ENCODE results near the gene IGFN1.

- TF ChIP-seq ZNF384 (IDR thresholded peaks at IDR 0.05), result no peak
- TF ChIP-seq SP1 (IDR thresholded peaks at IDR 0.05), result no peak
- TF ChIP-seq FOXM1 (IDR thresholded peaks at IDR 0.05; ENCODE audit: borderline replicate concordance), result no peak
- no peak for TF ChIP-seq FOXA1 (IDR thresholded peaks at IDR 0.05)
- no peak for TF ChIP-seq LEF1 (IDR thresholded peaks at IDR 0.05; ENCODE audit: borderline replicate concordance)
- TF ChIP-seq ARNT (IDR thresholded peaks at IDR 0.05), result no peak
- TF ChIP-seq TARDBP (IDR thresholded peaks at IDR 0.05), result no peak
- no peak for TF ChIP-seq FOXK2 (IDR thresholded peaks at IDR 0.05)
- no peak for TF ChIP-seq ELF4 (IDR thresholded peaks at IDR 0.05)
- no peak for TF ChIP-seq PKNOX1 (IDR thresholded peaks at IDR 0.05)
These were observed 1.7 kb downstream of the IGFN1 start for GRCh38 chr1:201192261-201192788.

Data from HEK293T (cell line).